Heart left ventricle (tissue), 13 donors: ENCODE results near the gene TPRG1L.

Source experiments
- POLR2A ChIP-seq, 2 donors: fragments of 450-650 bp; IDR thresholded peaks; one replicate each; pipeline ENCODE4 v1.6.1; 2017; ENCODE audit warnings: antibody characterized with exemption in 2 of 2, mild to moderate bottlenecking in 2 of 2, moderate library complexity in 2 of 2
- TF ChIP-seq, protein P1 (sequence below), 12 donors: fragments of 200-600 bp; sonication (generic) in 4 of 12; IDR thresholded peaks; one replicate each; pipeline versions ENCODE4 v1.5.0 to v1.8.0; 2018 to 2022; ENCODE audit warnings: antibody characterized with exemption in 12 of 12, mild to moderate bottlenecking in 5 of 12
- donor health status: ischemic (EF 13 %, LVEDD 7.1; RV severe dilation, severe dysfunction).
- donor health status: DM: no; HTN: yes; CAD: no.
- donor health status: DM: no; HTN: no; CAD: no.
- donor health status: ischemic (EF 25% LVEDD 6.9; RV normal size, moderate dysfunction).
- donor health status: ischemic (EF 25% LVEDD 5.7; RV mildly dilated, moderate dysfunction).
- donor health status: ischemic (EF 35%, LVEDD 5.7; RV mildly dilated, moderate dysfunction).
- donor health status: nonischemic (EF 11% LVEDD 7.7; RV severe dilation, severe dysfunction).
- donor health status: DM: yes; HTN: yes; CAD: no.
- donor health status: PGD.
- donor health status: ischemic (EF 29% LVEDD 5.4; RV normal size, mild dysfunction).
- donor health status: nonischemic (EF 23%, LVEDD 6.1; RV moderate dilation, normal function).

DNA sequence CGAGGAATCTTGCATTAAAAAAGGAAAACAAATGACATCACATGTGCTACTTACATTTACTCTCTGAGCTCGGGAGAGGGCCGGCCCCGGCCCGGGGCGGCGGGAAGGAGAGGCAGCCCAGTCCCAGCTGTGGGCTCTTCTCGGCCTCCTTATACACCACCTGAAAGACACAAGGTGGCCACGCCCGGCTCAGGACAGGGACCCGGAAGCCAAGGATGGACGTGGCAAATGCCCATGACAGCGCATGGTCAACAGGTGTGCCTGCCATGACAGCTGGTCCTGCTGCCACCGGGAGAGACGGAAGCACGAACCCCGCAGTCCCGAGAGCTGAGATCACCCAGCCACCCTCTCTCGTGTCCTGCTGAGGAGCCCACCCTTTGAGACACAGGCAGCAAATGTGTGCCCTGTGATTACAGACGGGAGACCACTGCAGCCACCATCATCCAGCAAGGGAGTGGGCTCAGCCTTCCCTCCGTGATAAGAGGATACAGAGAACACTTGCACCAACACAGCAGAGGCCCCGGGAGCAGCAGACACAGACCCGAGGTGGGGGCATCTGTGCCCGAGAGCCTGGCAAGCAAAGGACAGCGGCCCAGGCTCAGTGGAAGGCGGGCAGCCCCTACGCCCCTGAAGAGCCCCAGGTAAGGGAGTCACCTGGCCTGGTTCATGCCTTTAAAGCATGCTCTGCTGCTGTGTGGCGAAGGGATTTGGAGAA lies 8.7 kb downstream of the TPRG1L start:
- TF ChIP-seq, protein P1, sequence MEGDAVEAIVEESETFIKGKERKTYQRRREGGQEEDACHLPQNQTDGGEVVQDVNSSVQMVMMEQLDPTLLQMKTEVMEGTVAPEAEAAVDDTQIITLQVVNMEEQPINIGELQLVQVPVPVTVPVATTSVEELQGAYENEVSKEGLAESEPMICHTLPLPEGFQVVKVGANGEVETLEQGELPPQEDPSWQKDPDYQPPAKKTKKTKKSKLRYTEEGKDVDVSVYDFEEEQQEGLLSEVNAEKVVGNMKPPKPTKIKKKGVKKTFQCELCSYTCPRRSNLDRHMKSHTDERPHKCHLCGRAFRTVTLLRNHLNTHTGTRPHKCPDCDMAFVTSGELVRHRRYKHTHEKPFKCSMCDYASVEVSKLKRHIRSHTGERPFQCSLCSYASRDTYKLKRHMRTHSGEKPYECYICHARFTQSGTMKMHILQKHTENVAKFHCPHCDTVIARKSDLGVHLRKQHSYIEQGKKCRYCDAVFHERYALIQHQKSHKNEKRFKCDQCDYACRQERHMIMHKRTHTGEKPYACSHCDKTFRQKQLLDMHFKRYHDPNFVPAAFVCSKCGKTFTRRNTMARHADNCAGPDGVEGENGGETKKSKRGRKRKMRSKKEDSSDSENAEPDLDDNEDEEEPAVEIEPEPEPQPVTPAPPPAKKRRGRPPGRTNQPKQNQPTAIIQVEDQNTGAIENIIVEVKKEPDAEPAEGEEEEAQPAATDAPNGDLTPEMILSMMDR (IDR thresholded peaks at IDR 0.05): no peak
- TF ChIP-seq POLR2A (IDR thresholded peaks at IDR 0.05): no peak
